Choroid plexus epithelial cell (primary cell): ENCODE data around the gene CDYL2.

ENCODE experiments used
- DNase-seq: peaks from one replicate; pipeline ENCODE4 v3.0.0-alpha.2; 2010; ENCODE audit warnings: low read depth
- H3K4me3 ChIP-seq: 2 replicates; pipeline ENCODE4 v1.5.1; 2011; ENCODE audit warnings: low read depth, mild to moderate bottlenecking, control low read depth, low read length, moderate library complexity
- TF ChIP-seq, protein P1 (sequence below): conservative IDR thresholded peaks from 2 replicates; pipeline ENCODE4 v1.5.1; 2011; ENCODE audit warnings: low read depth, mild to moderate bottlenecking, control low read depth, inconsistent platforms, low read length, moderate library complexity

CDYL2 gene

DNA sequence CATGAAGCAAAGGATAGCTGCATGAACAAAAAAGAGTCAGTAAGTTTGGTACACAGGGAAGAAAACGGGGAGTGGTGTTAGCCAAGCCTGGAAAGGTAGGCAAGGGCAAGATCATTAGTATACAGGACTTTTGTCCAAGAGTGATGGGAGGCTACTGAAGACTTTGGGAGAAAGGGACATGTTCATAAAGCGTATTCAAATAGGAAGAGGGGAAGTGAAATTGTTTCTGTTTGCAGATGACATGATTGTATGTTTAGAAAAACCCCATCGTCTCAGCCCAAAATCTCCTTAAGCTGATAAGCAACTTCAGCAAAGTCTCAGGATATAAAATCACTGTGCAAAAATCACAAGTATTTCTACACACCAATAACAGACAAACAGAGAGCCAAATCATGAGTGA is 19.4 kb downstream of the CDYL2 start:
- no peak overlapping the region for H3K4me3 ChIP-seq
- TF ChIP-seq, protein P1, sequence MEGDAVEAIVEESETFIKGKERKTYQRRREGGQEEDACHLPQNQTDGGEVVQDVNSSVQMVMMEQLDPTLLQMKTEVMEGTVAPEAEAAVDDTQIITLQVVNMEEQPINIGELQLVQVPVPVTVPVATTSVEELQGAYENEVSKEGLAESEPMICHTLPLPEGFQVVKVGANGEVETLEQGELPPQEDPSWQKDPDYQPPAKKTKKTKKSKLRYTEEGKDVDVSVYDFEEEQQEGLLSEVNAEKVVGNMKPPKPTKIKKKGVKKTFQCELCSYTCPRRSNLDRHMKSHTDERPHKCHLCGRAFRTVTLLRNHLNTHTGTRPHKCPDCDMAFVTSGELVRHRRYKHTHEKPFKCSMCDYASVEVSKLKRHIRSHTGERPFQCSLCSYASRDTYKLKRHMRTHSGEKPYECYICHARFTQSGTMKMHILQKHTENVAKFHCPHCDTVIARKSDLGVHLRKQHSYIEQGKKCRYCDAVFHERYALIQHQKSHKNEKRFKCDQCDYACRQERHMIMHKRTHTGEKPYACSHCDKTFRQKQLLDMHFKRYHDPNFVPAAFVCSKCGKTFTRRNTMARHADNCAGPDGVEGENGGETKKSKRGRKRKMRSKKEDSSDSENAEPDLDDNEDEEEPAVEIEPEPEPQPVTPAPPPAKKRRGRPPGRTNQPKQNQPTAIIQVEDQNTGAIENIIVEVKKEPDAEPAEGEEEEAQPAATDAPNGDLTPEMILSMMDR, result no peak
- no peak for DNase-seq

DNA sequence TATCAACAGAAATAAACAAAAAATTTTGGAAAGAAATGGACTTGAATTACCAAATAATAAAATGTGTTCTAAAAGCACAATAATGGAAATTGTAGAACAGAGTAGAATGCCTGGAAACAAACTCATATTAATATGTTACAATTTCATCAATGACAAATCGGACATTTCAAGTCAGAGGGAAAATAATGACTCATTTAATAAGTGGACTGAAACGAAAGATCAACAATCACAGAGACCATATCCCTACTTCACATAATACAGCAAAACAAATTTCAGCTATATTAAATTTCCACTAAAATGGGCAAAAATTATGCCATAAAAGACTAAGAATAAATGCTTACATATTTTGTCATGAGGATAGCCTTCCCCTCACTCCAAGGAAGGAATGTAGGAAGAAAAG is 25.7 kb downstream of the CDYL2 start:
- no peak for DNase-seq
- H3K4me3 ChIP-seq, result no peak overlapping the region
- TF ChIP-seq, protein P1, result no peak

DNA sequence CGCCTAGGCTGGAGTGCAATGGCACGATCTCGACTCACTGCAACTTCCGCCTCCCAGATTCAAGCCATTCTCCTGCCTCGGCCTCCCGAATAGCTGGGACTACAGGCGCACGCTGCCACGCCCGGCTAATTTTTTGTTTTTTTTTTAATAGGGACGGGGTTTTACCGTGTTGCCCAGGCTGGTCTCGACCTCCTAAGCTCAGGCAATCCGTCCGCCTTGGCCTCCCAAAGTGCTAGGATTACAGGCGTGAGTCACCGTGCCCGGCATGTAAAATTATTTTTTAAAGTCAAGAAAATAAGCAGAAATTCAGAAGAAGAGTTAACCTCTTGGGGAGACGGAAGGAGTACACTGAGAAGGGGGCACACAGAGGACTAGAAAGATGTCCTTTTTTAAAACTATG is 27.5 kb downstream of the CDYL2 start:
- TF ChIP-seq, protein P1, result no peak
- no peak for DNase-seq
- no peak overlapping the region for H3K4me3 ChIP-seq

DNA sequence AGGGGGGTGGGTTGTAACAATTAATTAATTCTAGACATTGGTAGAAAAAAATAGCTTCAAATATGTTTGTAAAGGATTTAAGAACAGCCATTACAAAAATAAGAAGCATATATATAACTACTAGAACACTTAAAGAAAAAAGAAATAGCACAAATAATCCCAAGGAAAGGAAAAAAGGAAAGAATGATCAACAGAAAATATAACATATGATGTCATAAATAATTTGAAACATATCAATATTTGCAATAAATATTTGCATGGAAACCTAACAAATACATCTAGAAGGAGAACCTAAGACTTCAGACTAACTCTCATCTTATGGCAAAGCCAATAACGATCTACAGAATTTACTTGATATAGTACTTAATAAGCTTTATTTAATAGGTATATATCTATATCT is 28.9 kb downstream of the CDYL2 start:
- no peak overlapping the region for H3K4me3 ChIP-seq
- TF ChIP-seq, protein P1, result no peak
- no peak for DNase-seq

DNA sequence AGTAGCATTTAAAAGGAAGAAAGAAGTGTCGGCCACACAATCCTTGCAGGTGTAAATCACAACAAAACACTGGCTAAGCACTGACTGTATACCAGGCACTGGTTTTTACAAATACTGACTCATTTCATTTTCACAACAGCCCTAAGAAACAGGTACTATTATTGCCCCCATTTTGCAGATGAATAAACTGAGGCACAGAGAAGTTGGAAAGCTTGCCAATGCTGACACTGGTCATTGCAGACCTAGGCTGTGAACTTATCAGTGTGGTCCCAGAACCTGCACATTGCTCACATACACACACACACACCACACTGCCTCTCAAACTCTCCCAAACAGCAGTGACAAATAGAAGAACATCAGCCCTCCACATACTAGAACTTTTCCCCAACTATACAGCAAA is 37.6 kb downstream of the CDYL2 start:
- TF ChIP-seq, protein P1, result no peak
- H3K4me3 ChIP-seq, result no peak overlapping the region
- no peak for DNase-seq

DNA sequence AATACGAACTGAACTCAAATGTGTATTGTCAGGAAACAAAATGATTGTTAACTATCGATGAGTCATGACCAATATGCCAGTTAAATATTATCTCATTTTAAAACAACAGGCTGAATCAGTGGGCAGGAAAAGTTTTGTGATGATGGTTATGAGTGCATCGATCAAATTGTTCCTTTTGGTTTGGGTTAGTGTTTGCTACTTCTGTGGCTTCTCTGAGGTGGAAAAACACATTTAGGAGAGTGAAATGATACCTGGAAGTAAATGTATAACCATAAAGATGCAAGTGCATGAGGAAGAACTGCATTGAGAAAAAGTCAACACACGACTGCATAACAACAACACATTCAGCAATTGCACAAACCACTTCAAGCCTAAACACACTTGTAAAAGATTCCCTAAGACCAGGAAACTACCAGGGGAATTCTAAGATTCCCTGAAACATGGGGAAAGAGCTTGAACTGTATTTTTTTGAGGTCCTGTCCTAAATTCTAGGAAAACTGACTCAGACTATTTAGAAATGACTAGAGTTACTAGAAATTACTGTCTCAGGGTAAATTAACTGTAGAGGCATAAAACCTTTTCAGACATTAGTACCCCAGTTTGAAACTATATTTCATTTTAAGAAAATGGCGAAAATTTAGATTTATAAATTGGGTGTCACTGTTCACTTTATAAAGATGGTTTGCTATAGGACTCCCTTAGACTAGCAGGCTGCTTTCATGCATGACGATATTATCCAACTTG is 44.8 kb downstream of the CDYL2 start:
- DNase-seq, result no peak
- TF ChIP-seq, protein P1, result no peak
- H3K4me3 ChIP-seq, result no peak overlapping the region

DNA sequence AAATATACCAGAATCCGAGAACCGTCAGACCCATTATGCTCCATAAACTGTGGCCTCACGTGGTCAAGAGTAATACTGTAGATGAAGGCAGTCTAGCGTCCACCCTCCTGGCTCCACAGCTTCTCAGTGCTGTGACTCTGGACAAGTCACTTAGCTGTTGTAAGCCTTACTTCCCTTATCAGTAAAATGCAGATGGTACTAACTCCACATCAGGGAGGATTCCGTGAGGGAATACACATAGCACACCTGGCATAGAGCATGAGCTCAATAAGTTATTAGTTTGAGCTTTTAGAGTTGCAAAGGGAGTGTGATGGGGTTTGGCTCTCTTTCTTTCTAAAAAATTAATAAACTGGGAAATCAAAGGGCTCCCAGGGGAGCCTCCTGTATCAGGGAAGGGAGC is 49.9 kb downstream of the CDYL2 start:
- TF ChIP-seq, protein P1, result no peak
- no peak for DNase-seq
- no peak overlapping the region for H3K4me3 ChIP-seq
